DMS53 (cell line): ENCODE data around the gene CC2D2A.
A peak's percentile ranks its signal among the peaks of the same experiment; 100 is the strongest.

Source experiments
- DNase-seq: peaks from one replicate; lab custom pipeline; 2025; lab: John Stamatoyannopoulos, UW

CC2D2A gene

GRCh38 chr4:15466596-15466995, 3.1 kb upstream of the CC2D2A start:
- no peak for DNase-seq

DNA sequence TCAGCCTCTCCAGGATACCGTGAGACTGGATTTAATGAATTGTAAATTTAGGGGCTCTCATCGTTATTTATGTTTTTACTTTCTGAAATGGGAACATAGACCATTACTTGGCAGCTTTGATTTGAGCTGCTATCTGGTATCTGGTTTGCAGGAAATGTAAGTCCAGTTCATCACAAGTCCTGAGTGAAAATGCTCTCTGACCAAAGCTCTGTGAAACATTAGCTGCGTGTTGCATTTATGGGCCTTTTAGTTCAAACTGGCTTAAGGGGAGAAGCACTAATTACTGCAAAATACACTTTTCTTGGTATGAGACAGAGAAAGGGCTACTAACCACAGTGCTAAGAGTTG, 420 bp downstream of the CC2D2A start:
- no peak for DNase-seq

DNA sequence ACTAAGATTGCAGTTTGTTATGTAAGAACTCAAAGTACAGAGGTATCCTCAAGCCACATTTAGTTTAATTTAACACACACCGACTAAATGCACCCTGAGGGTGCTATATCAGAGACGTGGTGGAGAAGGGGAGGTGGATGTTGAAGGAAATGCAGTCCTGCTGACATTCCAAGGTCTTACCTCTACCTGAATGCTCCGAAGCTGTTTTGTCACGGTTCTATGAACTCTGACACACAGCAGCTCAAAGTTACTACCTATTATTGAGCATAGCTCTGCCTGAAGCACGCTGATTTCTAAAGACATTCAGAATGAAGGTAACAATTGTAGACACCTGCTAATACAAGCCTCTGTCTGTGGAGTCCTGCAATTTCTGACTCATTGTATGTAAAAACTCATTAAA, 6.7 kb downstream of the CC2D2A start:
- no peak for DNase-seq

DNA sequence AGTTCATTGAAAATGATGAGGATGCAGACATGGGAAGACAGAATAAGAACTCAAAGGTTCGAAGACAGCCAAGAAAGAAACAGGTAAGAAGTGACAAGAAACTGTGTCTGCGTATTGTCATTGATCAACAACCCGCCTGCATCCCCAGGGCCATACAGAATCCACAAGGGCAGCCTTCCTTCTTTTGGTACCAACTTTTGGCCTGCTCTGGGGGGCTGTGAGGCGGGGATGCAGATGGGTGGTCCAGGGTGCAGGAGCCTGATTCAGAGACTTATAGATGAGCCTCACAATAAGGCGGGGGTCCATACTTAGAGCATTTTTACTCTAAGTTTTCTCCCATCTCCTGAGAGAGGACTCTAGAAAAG, 9.0 kb downstream of the CC2D2A start:
- no peak for DNase-seq

- DNase-seq: peak; percentile 93
Measured at GRCh38 chr4:15479089-15479912, 9.6 kb downstream of the CC2D2A start.

DNA sequence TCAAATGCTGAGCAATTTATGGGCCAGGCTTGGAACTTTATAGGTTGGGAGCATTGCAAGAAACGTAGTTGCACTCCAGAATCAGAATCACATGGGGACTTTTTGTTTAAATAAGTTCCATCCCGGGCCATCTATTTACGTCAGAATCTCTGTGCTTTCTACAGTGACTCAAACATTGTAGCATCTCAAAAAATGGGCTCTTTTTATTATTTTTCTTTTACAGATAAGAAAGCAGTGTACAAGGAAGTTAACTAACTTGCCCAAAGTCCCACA, 10.2 kb downstream of the CC2D2A start:
- no peak for DNase-seq

- DNase-seq: no peak
Measured at GRCh38 chr4:15481961-15482745, 12.5 kb downstream of the CC2D2A start.

DNA sequence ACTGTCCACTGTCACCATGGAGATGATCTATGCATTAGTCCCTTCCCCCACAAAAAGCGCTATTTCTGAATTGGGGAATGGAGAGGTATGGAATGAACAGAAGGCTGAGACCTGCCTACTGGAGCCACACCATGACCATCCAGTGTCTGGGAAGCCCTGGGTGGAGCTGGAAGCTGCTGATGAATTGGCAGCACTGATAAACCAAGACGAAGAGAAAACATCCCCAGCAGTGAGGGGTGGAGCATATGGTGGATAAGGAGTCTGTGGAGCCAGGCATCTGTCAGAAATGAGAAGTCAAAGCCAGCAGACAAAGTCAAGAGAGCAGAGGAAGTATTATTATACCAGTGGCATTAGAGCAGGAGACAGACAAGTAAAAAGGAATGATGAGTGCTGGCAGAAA, 13.2 kb downstream of the CC2D2A start:
- no peak for DNase-seq

GRCh38 chr4:15488136-15488535, 18.5 kb downstream of the CC2D2A start:
- no peak for DNase-seq

GRCh38 chr4:15488658-15489470, 19.2 kb downstream of the CC2D2A start:
- DNase-seq: no peak

DNA sequence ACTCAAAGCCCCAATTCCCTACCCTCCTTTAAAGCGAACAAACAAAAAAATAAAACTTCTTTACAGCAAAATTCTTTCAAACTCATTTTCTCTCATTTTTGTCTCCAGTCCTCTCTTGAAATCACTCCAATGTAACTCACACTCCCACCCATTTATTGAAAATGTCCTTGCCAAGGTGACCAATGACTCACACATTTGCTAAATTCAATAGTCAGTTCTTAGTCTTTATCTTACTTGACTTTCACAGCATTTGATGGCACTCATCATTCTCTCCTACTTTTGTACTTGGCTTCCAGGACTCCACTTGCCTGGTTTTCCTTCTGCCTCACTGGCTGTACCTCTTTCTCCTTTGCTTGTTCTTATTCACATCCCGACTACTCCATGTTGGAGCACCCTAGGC, 19.9 kb downstream of the CC2D2A start:
- DNase-seq: no peak

DNA sequence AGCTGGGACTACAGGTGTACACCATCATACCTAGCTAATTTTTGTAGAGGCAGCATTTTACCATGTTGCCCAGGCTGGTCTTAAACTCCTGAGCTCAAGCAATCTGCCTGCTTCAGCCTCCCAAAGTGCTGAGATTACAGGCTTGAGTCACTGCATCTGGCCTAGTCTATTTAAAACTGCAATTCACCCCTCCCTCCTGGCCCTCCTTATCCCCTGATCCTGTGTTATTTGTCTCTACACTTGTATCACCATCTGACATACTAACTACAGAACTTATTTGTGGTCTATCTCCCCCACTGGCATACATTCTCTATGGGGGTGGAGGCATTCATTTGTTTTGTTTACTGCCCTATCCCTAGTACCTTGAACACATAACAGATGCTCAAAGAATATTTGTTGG, 23.7 kb downstream of the CC2D2A start:
- DNase-seq: no peak

GRCh38 chr4:15495621-15496020, 25.9 kb downstream of the CC2D2A start:
- no peak for DNase-seq

DNA sequence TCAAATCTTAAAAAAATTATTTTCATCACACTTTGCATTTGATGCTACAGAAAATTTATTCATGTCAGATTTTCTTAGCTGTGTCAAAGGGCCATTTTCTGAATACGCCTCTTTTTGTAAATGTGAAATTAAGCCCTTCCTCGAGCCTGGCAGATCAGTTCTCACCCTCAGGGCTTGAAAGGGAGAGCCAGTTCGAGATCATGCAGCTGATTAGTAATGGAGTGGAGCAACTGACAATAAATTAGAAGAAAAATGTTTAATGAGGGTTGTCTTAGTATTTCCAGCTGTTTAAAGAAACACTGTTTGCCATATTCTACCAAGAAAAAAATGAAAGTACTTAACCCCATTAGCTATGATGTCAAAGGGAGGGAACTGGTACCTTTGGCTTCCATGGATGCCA, 28.7 kb downstream of the CC2D2A start:
- no peak for DNase-seq

GRCh38 chr4:15500701-15501100, 31.0 kb downstream of the CC2D2A start:
- DNase-seq: no peak

- DNase-seq: no peak
Measured at GRCh38 chr4:15501941-15502340, 32.3 kb downstream of the CC2D2A start.

DNA sequence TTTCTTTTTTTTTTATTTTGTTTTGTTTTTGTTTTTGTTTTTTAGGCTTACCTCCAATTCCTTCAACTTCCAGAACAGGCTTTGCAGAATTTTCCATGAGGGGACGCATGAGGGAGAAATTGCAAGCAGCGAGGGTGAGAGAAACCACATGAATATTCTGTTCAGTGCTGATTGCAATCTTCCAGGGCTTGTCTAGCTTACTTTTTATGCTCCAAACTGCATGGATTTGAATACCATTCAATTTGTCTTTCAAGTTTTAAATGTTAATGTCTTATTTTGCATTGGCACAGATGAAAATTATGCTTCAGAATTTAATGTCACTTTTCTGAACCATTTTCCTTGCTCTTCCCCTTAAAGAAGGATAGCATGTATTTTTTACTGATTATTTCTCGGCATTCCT, 32.7 kb downstream of the CC2D2A start:
- DNase-seq: no peak

DNA sequence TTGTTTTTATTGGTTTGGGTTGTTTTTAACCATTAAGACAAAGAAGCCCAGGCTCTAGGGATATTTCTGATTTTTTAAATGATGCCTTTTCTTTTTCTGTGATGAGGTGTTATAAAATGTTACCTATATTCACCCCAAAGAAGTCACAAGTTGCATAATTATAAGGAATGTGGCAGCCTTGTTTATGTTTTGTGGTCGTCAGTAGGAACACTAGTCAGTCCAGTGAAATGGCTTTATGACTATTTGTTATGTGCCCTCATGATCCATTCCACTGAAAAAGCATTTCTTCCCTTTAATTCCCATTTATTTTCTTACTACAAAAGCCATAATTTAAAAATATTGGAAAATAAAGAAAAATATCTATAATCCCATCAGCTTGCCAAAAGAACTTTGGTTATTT, 34.4 kb downstream of the CC2D2A start:
- DNase-seq: no peak

DNA sequence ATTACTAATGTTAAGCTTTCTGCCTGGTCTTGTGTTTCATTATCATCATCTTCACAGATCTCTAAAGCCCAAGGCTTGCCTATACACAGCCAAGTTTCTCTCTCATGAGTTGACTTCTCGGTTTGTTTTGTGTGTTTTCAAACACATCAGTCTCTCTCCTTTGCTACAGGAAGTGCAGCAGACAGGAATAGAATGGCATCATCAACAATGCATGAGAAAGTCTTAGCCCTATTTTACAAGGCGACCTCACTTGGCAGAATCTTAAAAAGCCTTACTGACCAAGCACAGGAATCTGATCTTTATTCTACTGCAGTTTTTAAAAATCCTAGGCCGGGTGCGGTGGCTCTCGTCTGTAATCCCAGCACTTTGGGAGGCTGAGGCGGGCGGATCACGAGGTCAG, 36.8 kb downstream of the CC2D2A start:
- no peak for DNase-seq

- DNase-seq: no peak
Measured at GRCh38 chr4:15507679-15508078, 38.0 kb downstream of the CC2D2A start.

DNA sequence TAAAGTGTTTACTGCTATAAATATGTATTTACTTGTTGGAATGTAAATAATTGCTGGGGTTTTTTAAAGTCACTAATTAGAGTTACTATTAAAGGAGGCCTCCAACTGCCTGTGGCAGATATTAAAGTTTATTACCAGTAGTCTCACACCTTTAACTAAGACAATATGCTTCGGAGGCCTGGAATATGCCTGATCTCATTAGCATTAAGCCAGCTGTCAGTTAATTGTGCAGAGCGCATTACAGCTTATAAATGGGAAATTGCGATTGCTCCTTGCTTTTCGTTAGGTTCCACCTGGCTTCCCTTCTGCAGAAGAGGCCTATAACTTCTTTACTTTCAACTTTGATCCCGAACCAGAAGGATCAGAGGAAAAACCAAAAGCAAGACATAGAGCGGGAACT, 41.3 kb downstream of the CC2D2A start:
- DNase-seq: no peak

- no peak for DNase-seq
Measured at GRCh38 chr4:15513545-15513944, 43.9 kb downstream of the CC2D2A start.

DNA sequence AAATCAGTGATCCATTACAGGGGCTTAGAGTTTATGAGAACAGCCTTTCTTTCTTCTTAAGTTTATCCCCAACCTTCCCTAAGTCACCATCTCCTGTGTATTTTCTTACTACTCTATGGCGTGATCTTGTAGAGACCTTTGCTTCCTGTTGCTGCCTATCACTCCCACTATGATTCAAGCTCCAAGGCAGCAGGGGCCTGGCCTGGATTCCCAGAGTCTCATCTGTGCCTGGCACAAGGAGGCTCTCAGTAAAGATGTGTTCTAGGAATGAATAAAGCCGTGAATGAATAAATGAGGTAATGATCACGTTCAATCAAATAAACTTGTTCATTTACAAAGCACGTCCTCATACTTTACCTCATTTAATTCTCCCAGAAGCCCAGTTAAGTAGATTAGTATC, 45.4 kb downstream of the CC2D2A start:
- DNase-seq: no peak
